ENCODE data around the gene IP6K1. TPM values are rescaled to one million over a fixed set of nuclear protein-coding genes. Genes with fewer than 3 reads are reported as not detected.
"Not testable (repeated sequence)": the region's sequence is repeated elsewhere in the genome, so short reads cannot be mapped to it uniquely, and the experiment has no call there.

The IP6K1 gene
- total RNA-seq, 4 donors from 2014 or later: 42.4 to 74.0 (median 43.8) TPM

DNA sequence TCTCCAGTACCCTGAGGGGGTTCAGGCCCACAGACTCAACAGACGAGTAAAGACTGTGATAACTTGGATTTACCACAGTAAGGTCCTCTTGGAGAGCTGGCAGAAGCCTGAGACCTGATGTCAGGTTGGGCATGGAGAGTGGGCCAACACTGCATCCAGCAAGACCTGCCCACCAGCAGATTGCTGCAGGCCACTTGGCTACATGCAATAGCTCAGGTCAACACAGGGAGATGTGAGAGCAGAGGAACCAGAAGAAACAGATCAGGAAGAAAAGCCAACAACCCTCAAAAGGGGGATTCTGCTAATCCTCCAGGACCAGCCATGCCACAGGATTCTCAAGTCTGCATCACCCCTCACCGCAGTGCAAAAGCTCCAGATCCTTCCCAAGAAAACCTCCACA, 1.7 kb upstream of the IP6K1 start:
- Histone ChIP-seq H3K9me3 (no peaks in the 10 kb centered on the region), H3K4me3 (replicated peaks in 1 of 3) (no peak overlapping the region), H3K27ac (no peak overlapping the region), H3K4me1 (peaks cover 11 to 28% of the 10 kb centered on the region in 2 donors), H3K27me3 (no peaks in the 10 kb centered on the region), H3K36me3 (no peaks in the 10 kb centered on the region)
- intact Hi-C loops (cut with DNase I): loop anchor here (5.0 kb wide), 1 partner anchor 66 kb away; the partner anchor contains the start of gene GMPPB
- 92 to 97% methylated on average over 2 of the region's 2 CpGs for WGBS, 2 donors
- TF ChIP-seq, protein P1, sequence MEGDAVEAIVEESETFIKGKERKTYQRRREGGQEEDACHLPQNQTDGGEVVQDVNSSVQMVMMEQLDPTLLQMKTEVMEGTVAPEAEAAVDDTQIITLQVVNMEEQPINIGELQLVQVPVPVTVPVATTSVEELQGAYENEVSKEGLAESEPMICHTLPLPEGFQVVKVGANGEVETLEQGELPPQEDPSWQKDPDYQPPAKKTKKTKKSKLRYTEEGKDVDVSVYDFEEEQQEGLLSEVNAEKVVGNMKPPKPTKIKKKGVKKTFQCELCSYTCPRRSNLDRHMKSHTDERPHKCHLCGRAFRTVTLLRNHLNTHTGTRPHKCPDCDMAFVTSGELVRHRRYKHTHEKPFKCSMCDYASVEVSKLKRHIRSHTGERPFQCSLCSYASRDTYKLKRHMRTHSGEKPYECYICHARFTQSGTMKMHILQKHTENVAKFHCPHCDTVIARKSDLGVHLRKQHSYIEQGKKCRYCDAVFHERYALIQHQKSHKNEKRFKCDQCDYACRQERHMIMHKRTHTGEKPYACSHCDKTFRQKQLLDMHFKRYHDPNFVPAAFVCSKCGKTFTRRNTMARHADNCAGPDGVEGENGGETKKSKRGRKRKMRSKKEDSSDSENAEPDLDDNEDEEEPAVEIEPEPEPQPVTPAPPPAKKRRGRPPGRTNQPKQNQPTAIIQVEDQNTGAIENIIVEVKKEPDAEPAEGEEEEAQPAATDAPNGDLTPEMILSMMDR (IDR thresholded peaks at IDR 0.05): no peak
- TF ChIP-seq POLR2A (IDR thresholded peaks at IDR 0.05): no peak
- DNase-seq: no peak

DNA sequence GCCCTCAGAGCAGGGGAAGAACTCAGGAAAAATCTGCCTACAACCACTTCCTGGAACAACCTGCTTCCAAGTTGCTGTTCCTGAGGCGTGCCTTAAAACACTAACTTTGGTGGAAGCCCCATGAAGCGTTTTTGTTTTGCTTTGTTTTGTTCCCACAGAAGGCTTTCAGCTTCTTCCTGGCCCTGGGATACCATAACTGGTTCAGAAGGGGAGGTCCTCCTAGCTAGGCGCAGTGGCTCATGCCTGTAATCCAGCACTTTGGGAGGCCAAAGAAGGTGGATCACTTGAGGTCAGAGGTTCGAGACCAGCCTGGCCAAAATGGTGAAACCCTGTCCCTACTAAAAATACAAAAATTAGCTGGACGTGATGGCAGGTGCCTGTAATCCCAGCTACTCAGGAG, 1.2 kb upstream of the IP6K1 start:
- 85 to 89% methylated on average over 5 of the region's 5 CpGs for WGBS, 2 donors
- Histone ChIP-seq H3K4me1 (peaks cover 11 to 28% of the 10 kb centered on the region in 2 donors), H3K4me3 (replicated peaks in 1 of 3) (no peak overlapping the region), H3K9me3 (no peaks in the 10 kb centered on the region), H3K27me3 (no peaks in the 10 kb centered on the region), H3K27ac (peak overlapping the region in 1 of 3 donors; percentile 98), H3K36me3 (no peaks in the 10 kb centered on the region)
- DNase-seq: no peak
- TF ChIP-seq POLR2A (IDR thresholded peaks at IDR 0.05): no peak
- TF ChIP-seq, protein P1 (IDR thresholded peaks at IDR 0.05): no peak
- intact Hi-C loops (cut with DNase I): loop anchor here (5.0 kb wide), 1 partner anchor 65 kb away; the partner anchor contains the start of gene GMPPB

DNA sequence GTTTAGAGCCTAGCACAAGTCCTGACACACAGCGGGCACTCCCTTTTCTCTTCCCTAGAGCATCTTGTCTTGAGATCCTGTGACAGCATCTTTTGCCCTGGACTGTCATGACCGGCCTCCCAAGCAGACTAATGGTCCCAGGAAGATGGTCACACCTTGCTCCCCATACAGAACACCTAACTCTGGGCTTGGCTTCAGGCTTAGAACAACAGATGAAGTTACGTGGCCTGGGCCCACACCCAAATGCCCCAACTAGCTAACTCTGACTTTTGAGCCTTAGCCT, 781 bp upstream of the IP6K1 start:
- Histone ChIP-seq H3K27me3 (no peaks in the 10 kb centered on the region), H3K4me3 (replicated peaks in 1 of 3) (no peak overlapping the region), H3K4me1 (peaks cover 11 to 28% of the 10 kb centered on the region in 2 donors), H3K27ac (peak overlapping the region; percentile 97 to 98 (median 97)), H3K36me3 (no peaks in the 10 kb centered on the region), H3K9me3 (no peaks in the 10 kb centered on the region)
- WGBS, 2 donors: 75 to 86% methylated on average over 3 of the region's 3 CpGs
- intact Hi-C loops (cut with DNase I): loop anchor here (5.0 kb wide), 1 partner anchor 65 kb away; the partner anchor contains the start of gene GMPPB
- TF ChIP-seq, protein P1 (IDR thresholded peaks at IDR 0.05): no peak
- no peak for TF ChIP-seq POLR2A (IDR thresholded peaks at IDR 0.05)
- DNase-seq: no peak

DNA sequence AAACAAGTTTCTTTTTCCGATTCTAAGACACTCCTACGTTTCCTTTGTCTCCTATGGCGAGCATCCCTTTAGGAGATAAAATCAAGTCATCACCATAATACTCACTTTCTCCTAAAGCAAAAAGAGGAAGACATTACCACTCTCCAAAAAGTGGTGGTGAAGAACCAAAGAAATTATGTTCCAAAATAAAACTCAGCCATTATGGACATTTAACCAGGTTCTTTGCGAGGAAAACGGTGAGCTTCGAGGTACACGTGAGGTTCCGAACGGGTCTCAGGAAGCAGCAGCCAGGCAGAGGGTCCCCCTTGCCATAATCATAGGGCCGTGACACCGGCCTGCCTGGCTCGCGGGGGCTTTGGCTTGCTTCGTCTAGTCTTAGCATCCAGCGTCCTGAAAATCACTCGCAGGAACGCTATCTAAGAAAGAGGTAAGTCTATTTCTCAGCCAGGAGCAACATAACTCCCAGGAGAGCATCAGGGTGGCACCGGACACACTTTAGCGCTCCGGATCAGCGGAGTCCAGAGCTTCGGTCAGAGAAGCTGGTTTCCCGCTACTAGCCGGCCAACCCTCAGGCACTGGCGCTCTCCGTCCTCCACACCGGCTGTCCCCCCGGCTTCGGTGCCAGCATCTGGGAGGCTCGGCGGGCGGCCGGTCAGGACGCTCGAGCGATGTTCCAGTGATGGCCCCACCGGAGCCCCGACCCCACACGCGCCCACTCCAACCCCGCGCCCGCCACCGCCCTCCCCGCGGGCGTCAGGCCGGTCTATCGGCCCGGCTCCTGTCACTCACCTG, 581 bp downstream of the IP6K1 start:
- intact Hi-C loops (cut with DNase I): loop anchor here (5.0 kb wide), 1 partner anchor 63 kb away; the partner anchor contains the start of gene GMPPB
- H3K9me3 ChIP-seq: no peaks in the 10 kb centered on the region
- peak; percentile 67 to 70 for DNase-seq
- H3K27ac ChIP-seq: peak overlapping the region; percentile 97 to 98 (median 97)
- H3K27me3 ChIP-seq: no peaks in the 10 kb centered on the region
- peak overlapping the region; percentile 79 to 95 (median 87) for H3K4me3 ChIP-seq (replicated peaks in 1 of 3)
- 9 to 10% methylated on average over 17 of the region's 50 CpGs for WGBS, 2 donors
- H3K4me1 ChIP-seq: peaks cover 11 to 28% of the 10 kb centered on the region in 2 donors
- H3K36me3 ChIP-seq: peaks cover 3 to 7% of the 10 kb centered on the region in 2 donors
- TF ChIP-seq, protein P1 (IDR thresholded peaks at IDR 0.05): no peak

DNA sequence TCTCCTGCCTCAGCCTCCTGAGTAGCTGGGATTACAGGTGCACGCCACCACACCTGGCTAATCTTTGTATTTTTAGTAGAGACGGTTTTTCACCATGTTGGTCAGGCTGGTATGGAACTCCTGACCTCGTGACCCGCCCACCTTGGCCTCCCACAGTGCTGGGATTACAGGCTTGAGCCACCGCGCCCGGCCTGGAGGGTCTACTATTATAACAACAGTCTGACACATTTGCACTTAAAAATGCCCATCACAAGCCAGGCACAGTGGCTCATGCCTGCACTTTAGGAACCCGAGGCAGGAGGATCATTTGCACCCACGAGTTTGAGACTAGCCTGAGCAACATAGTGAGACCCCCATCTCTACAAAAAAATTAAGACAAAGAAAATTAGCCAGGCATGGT, 4.1 kb downstream of the IP6K1 start:
- DNase-seq; H3K4me3 ChIP-seq (replicated peaks in 1 of 3); H3K36me3 ChIP-seq; H3K27ac ChIP-seq; H3K9me3 ChIP-seq; intact Hi-C loops (cut with DNase I); H3K27me3 ChIP-seq: not testable (repeated sequence)
- 90 to 95% methylated on average over 7 to 9 of the region's 9 CpGs for WGBS, 2 donors
- peaks cover 20 to 30% of the 10 kb centered on the region in 2 donors for H3K4me1 ChIP-seq
